Stimulated activated CD4-positive, alpha-beta T cell treated with anti-CD3 and anti-CD28 coated beads, TNF-alpha, amount 100 ng/mL, for 1 hour (primary cell): ENCODE measurements around the gene DNM3.

Experiments used
- DNase-seq, 3 donors: peaks; one replicate each; pipeline ENCODE4 v3.0.0-alpha.2; 2020; ENCODE audit warnings: low read depth in 3 of 3, low spot score in 1 of 3

Gene DNM3

GRCh38 chr1:171969226-171969625, 127.9 kb downstream of the DNM3 start:
- DNase-seq = no peak

- DNase-seq = no peak
Measured at GRCh38 chr1:171969813-171970212, 128.5 kb downstream of the DNM3 start.

- no peak for DNase-seq
Measured at GRCh38 chr1:171972846-171973245, 131.5 kb downstream of the DNM3 start.

- DNase-seq = no peak
Measured at GRCh38 chr1:171973421-171973820, 132.1 kb downstream of the DNM3 start.

GRCh38 chr1:171981303-171981702, 140.0 kb downstream of the DNM3 start:
- DNase-seq = no peak

- no peak for DNase-seq
Measured at GRCh38 chr1:171983584-171983983, 142.3 kb downstream of the DNM3 start.

- no peak for DNase-seq
Measured at GRCh38 chr1:171984262-171984661, 143.0 kb downstream of the DNM3 start.

- DNase-seq = no peak
Measured at GRCh38 chr1:171984850-171985485, 143.7 kb downstream of the DNM3 start.

GRCh38 chr1:171985639-171986038, 144.3 kb downstream of the DNM3 start:
- no peak for DNase-seq

GRCh38 chr1:171988243-171988885, 147.1 kb downstream of the DNM3 start:
- DNase-seq = no peak

GRCh38 chr1:171990371-171990770, 149.1 kb downstream of the DNM3 start:
- no peak for DNase-seq

GRCh38 chr1:171994293-171994692, 153.0 kb downstream of the DNM3 start:
- DNase-seq = no peak

- no peak for DNase-seq
Measured at GRCh38 chr1:171995573-171995972, 154.3 kb downstream of the DNM3 start.

GRCh38 chr1:171997936-171998335, 156.6 kb downstream of the DNM3 start:
- DNase-seq = no peak

GRCh38 chr1:171998711-171999110, 157.4 kb downstream of the DNM3 start:
- no peak for DNase-seq

GRCh38 chr1:171999756-172000155, 158.5 kb downstream of the DNM3 start:
- no peak for DNase-seq

- no peak for DNase-seq
Measured at GRCh38 chr1:172001288-172001687, 160.0 kb downstream of the DNM3 start.

- DNase-seq = no peak
Measured at GRCh38 chr1:172002725-172003345, 161.5 kb downstream of the DNM3 start.

GRCh38 chr1:172003766-172004530, 162.7 kb downstream of the DNM3 start:
- DNase-seq = no peak

GRCh38 chr1:172004671-172005070, 163.4 kb downstream of the DNM3 start:
- DNase-seq = no peak

GRCh38 chr1:172005856-172006255, 164.6 kb downstream of the DNM3 start:
- no peak for DNase-seq

- no peak for DNase-seq
Measured at GRCh38 chr1:172006660-172007059, 165.4 kb downstream of the DNM3 start.
